Body of pancreas (tissue), 4 donors: ENCODE data around the gene SFXN3.

Source experiments
- POLR2A ChIP-seq, 3 donors: fragments of 450-650 bp; IDR thresholded peaks; one replicate each; pipeline ENCODE4 v1.6.1; 2016; ENCODE audit warnings: antibody characterized with exemption in 3 of 3, mild to moderate bottlenecking in 2 of 3
- TF ChIP-seq, protein P1 (sequence below), 7 experiments: fragments of 450-650 bp in 4 of 7; fragments of 200-600 bp in 3 of 7; sonication (generic) in 3 of 7; IDR thresholded peaks; one replicate each; pipeline ENCODE4 v1.5.1; 2016 to 2019; ENCODE audit warnings: antibody characterized with exemption in 7 of 7

DNA sequence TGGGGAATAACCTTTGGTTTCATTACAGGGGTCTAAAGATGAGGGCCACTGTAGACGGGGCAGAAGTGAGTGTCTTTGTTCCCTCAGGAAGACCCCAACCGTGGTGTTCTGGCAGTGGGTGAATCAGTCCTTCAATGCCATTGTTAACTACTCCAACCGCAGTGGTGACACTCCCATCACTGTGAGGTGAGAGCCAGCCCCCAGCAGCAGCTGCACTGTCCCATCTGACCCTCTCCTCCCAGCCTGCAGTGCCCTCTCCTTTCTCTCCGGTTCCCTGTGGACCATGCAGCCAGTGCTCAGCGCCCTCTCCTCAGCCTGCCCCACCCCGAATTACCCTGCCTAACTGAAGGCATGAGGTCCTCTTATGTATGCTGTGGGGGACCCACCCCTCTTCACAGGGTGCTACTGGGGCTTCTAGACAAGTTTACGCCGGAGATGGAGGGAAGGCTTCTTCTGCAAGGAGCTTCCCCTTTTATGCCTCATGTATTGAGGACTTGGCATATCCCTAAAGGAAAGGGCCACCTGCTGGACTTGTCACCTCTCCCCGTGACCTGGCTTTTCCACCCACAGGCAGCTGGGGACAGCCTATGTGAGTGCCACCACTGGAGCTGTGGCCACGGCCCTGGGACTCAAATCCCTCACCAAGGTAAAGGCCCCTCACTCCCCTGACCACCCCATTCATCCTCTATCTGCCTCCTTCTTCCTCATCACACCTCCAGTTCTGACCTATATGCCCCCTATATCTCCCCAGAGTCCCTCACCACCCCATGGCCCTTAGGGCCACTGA is 5.1 kb downstream of the SFXN3 start:
- TF ChIP-seq, protein P1, sequence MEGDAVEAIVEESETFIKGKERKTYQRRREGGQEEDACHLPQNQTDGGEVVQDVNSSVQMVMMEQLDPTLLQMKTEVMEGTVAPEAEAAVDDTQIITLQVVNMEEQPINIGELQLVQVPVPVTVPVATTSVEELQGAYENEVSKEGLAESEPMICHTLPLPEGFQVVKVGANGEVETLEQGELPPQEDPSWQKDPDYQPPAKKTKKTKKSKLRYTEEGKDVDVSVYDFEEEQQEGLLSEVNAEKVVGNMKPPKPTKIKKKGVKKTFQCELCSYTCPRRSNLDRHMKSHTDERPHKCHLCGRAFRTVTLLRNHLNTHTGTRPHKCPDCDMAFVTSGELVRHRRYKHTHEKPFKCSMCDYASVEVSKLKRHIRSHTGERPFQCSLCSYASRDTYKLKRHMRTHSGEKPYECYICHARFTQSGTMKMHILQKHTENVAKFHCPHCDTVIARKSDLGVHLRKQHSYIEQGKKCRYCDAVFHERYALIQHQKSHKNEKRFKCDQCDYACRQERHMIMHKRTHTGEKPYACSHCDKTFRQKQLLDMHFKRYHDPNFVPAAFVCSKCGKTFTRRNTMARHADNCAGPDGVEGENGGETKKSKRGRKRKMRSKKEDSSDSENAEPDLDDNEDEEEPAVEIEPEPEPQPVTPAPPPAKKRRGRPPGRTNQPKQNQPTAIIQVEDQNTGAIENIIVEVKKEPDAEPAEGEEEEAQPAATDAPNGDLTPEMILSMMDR (IDR thresholded peaks at IDR 0.05): no peak
- TF ChIP-seq POLR2A (IDR thresholded peaks at IDR 0.05): no peak
